HG02852 (cell line): ENCODE results near the gene OLFM2.
"Not testable (repeated sequence)": the region's sequence is repeated elsewhere in the genome, so short reads cannot be mapped to it uniquely, and the experiment has no call there.

Source experiments
- ATAC-seq: cut with Tn5 transposase; IDR thresholded peaks from one replicate; pipeline ENCODE4 v1.9.1; 2021; ENCODE audit warnings: mild to moderate bottlenecking, moderate library complexity; ENCODE audit not compliant: unreplicated experiment

OLFM2 gene

DNA sequence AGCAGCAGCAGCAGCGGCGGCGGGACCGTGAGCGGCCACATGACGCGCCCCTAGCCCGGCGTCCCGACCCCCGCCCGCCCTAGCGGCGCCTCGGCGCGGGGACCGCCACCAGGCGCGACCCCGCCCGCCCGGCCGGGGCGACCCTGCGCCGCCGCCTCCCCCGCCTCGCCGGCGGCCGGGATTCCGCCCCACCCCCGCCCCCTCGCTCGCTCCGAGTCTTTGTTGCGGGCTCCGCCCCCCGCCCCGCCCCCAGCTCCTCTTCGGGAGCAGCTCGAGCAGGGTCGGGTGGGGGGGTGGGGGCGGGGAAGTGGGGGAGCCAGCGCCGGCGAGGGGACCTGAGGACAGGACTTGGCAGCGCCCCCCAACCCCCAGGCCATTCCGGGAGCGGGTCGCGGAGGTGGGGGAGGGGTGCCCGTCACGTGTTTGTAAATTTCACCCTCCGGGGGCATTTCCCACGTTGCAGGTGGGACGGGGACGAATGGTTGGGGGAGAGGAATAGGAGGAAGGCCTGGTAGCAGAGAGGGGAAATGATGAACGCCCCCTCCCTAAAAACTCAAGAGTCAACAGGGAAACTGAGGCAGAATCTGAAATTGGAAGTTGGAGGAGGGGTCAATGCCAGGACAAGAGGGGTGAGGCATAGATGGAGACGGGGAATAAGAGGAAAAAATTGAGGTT, at the start of gene OLFM2:
OLFM2 (minus strand) TSS at position 190 of the 675 bp plus-strand sequence; CDS start at position 41, 149 bp downstream.
- no peak for ATAC-seq

GRCh38 chr19:9981406-9982260, 45.3 kb upstream of the OLFM2 start:
- no peak for ATAC-seq

DNA sequence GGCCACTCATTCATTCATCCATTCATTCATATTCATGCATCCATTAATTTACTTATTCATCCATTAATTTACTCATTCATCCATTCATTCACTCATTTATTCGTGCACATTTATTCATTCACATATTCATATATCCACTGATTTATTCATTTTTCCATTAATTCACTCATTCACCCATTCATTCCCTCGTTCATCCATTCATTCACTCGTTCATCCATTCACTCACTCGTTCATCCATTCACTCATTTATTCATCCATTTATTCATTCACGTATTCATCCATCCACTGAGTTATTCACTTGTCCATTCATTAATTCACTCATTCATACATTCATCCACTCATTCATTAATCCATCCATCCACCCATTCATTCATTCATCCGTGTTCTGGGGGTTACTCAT, 35.8 kb upstream of the OLFM2 start:
- no peak for ATAC-seq

- ATAC-seq: no peak
Measured at GRCh38 chr19:9971166-9971897, 35.0 kb upstream of the OLFM2 start.

GRCh38 chr19:9970481-9970880, 34.2 kb upstream of the OLFM2 start:
- ATAC-seq: no peak

DNA sequence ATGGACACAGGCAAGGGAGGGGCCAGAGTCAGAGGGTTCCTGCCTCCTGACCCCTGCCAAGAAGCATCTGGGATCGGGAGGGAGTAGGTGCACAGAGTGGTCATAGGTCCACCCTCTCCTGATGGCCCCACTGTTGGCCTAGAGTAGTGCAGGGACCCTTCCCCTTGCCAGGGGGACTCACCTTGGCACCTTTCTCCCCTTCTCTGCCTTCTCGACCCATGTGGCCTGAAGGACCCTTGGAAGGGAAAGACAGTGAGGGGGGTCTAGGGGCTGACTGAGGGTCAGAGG, 33.3 kb upstream of the OLFM2 start:
- ATAC-seq: no peak

DNA sequence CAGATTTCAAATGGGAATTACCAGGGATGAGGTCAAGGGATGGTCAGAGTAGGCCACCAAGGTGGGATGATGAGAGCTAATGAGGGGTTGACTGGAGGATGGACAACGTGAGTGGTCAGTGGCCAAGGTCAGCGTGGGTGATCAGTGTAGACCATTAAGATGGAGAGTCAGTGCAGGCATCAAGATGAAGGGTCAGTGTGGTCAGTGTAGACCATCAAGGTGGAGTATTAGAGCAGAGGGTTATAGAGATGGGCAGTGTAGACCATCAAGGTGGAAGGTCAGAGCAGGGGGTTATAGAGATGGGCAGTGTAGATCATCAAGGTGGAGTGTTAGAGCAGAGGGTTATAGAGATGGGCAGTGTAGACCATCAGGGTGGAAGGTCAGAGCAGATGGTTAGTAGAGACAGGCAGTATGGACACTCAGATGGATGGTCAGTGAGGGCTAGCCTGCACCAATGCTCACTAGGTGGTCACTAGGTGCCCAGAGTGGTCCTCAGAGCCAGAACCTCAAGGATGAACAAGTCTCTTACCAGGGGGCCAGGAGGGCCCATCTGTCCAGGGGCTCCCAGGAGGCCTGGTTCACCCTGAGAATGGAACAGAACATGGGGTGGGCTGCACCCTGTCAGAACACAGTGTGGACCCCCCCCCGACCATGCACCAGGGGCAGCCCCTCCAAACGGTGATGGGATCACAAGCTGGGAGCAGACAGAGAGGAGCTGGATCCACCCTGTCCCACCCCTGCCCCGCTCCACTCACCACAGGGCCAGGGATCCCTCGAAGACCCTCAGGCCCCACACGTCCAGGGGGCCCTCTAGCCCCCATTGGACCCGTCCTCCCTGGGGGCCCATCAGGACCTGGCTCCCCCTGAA, 32.7 kb upstream of the OLFM2 start:
- no peak for ATAC-seq

GRCh38 chr19:9967326-9967725, 31.0 kb upstream of the OLFM2 start:
- no peak for ATAC-seq

- ATAC-seq: no peak
Measured at GRCh38 chr19:9966448-9966847, 30.1 kb upstream of the OLFM2 start.

DNA sequence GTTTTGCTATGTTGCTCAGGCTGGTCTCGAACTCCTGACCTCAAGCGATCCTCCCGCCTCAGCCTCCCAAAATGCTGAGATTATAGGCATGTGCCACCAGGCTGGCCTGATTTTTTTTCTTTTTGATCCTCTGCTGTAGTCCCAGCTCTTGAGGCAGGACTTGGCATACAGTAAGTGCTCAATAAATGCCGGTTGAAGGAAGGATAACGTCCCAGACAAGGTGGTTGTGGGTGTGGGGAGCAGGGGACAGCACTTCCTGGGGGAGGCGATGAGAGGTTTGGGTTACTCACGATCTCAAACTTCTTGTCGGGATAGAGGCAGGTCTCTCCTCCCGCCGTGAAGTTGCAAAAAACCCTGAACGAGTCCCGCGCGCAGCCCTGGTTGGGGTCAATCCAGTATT, 29.7 kb upstream of the OLFM2 start:
- no peak for ATAC-seq

GRCh38 chr19:9962623-9963290, 26.4 kb upstream of the OLFM2 start:
- ATAC-seq: no peak

DNA sequence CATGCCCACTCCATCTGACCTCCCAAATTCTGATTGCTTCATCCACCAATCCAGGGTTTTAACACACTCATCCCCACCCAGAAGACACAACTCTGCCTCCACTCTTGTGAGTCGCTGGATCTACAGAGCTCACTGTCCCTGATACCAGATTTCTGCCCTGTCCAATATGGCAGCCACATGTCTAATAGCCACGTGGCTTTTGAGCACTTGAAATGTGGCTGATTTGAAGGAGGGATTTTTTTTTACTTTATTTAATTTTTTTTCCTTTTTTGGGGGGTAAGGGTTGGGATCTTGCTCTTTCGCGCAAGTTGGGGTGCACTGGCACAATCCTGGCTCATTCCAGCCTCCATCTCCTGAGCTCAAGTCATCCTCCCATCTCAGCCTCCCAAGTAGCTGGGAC, 24.8 kb upstream of the OLFM2 start:
- no peak for ATAC-seq

GRCh38 chr19:9958379-9958821, 22.1 kb upstream of the OLFM2 start:
- no peak for ATAC-seq

DNA sequence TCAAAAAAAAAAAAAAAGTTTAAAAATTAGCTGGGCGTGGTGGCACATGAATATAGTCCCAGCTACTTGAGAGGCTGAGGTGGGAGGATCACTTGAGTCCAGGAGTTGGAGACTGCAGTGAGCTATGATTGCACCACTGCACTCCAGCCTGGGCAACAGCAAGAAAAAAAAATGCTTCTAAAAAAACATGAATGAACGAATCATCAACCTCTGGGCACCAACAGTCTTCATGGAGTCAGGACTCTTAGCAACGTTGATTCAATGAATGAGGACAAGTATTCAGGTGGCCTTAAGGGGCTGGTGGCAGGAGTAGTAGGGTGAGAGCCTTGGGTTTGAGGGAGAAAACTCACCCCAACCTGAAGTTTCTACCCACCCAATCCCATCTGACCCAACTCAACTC, 20.6 kb upstream of the OLFM2 start:
- no peak for ATAC-seq

- no peak for ATAC-seq
Measured at GRCh38 chr19:9953802-9954542, 17.7 kb upstream of the OLFM2 start.

DNA sequence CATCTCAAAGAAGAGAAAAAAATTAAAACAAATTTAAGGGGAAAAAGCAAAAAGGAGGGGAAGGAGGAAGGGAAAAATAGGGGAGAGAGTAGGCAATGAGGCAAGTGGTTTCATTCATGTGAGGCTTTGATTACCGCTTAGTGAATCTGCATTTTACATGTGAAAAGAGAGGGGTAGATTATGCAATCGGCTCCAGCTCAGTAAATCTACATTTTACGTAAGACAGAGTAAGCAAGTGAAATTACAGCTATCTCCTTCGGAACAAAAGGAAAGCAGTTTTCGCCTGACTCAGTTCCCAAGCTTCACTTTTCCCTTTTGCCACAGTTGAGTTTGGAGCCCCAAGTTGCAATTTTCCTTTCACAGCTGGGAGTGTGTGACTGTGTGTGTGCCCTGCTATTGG, 16.0 kb upstream of the OLFM2 start:
- no peak for ATAC-seq

DNA sequence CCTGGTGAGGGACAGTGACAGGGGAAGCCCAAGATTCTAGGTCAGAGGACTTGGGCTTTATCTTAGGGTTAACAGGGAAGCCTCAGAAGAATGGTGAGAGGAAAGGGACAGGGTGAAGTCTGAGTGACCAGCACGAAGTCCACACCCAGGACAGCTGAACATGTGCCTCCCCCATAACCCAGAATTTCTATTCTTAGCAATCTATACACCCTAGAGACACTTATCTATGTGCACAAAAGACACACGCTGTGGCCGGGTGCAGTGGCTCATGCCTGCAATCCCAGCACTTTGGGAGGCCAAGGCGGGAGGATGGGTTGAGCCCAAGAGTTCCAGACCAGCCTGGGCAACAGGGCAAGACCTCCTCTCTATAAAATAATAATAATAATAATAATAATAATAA, 11.1 kb upstream of the OLFM2 start:
- ATAC-seq: no peak

- ATAC-seq: not testable (repeated sequence)
Measured at GRCh38 chr19:9946528-9947125, 10.3 kb upstream of the OLFM2 start.

- ATAC-seq: no peak
Measured at GRCh38 chr19:9945319-9945966, 9.1 kb upstream of the OLFM2 start.
